ENCODE results near the gene PKIG. TPM values are rescaled to one million over a fixed set of nuclear protein-coding genes. Genes with fewer than 3 reads are reported as not detected.

The PKIG gene
- total and polyA plus RNA-seq, 9 donors, result 37.0 to 114 (median 49.9) TPM

DNA sequence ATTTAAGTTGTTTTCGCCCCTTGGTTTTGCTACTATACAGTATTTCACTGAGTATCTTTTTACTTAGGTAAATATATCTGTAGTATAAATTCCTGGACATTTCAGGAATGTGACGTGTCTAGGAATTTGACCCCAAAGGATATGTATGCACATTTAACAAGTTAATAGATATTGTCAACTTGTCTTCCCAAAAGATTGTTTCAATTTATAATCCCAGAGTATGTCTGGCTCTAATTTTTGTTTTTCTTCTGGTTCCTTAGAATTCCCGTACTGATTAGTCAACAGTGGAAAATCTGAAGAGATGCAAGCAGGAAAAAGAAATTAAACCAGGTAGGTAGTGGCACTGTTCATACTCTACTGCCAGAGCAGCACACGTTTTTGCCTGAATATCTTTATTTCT lies 7.2 kb downstream of the PKIG start:
- H3K4me1 ChIP-seq (ENCODE audit: insufficient read depth), result peaks cover 16% of the 10 kb centered on the region
- TF ChIP-seq EP300 (IDR thresholded peaks at IDR 0.05), result no peak
- TF ChIP-seq, protein P1, sequence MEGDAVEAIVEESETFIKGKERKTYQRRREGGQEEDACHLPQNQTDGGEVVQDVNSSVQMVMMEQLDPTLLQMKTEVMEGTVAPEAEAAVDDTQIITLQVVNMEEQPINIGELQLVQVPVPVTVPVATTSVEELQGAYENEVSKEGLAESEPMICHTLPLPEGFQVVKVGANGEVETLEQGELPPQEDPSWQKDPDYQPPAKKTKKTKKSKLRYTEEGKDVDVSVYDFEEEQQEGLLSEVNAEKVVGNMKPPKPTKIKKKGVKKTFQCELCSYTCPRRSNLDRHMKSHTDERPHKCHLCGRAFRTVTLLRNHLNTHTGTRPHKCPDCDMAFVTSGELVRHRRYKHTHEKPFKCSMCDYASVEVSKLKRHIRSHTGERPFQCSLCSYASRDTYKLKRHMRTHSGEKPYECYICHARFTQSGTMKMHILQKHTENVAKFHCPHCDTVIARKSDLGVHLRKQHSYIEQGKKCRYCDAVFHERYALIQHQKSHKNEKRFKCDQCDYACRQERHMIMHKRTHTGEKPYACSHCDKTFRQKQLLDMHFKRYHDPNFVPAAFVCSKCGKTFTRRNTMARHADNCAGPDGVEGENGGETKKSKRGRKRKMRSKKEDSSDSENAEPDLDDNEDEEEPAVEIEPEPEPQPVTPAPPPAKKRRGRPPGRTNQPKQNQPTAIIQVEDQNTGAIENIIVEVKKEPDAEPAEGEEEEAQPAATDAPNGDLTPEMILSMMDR (IDR thresholded peaks at IDR 0.05), result no peak
- TF ChIP-seq POLR2A (IDR thresholded peaks at IDR 0.05), result no peak
- no peak overlapping the region for H3K4me3 ChIP-seq

DNA sequence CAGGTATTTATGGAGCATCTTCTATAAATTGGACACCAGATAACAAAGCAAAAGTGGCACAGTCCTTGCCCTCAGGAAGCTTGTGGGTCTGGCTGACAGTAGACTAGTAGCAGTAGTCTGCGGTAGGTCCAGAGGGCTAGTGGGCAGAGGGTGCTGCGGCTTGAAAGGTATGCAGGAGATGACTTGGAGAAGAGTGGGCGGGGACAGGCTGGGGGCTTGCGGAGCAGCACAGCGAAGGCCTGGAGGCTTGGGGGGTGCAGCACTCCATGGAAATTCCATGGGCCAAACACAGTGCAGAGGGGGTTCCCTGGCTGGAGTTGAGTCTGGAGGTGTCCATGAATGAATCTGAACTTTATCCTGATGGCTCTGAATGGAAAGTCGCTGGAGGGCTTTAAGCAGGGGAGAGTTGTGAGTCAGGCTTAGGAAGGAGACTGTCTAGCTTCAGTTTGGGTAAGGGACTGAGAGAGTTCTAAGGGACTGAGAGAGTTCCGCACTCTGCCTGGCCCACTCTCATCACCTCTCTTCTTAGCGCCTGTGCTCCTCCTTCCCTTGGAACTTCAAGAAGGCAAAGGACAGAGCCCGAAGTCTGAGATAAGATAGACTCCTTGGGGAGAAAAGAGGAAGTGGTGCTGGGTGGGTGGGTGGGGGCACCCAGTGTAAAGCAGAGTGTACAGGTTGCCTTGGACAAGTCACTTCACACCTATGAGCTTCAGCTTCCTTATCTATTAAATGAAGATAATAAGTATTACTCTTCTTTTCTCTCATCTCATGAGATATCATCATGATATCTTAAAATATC lies 8.8 kb downstream of the PKIG start:
- no peak for DNase-seq
- TF ChIP-seq, protein P1 (IDR thresholded peaks at IDR 0.05), result no peak
- TF ChIP-seq EP300 (IDR thresholded peaks at IDR 0.05), result no peak
- no peak for TF ChIP-seq POLR2A (IDR thresholded peaks at IDR 0.05)
- H3K9me3 ChIP-seq, result no peaks in the 10 kb centered on the region
- H3K4me1 ChIP-seq (ENCODE audit: insufficient read depth), result peaks cover 10% of the 10 kb centered on the region
- H3K36me3 ChIP-seq, result no peaks in the 10 kb centered on the region
- H3K4me3 ChIP-seq, result no peak overlapping the region
- no peaks in the 10 kb centered on the region for H3K27me3 ChIP-seq
- 92 to 94% (median 93%) methylated on average over 9 of the region's 9 CpGs for WGBS, 3 donors
- H3K27ac ChIP-seq, result no peak overlapping the region
- intact Hi-C loops (cut with DNase I), result no loop called here

More for the DNA sequence above, 7.2 kb downstream of the PKIG start:
- intact Hi-C loops (cut with DNase I), result no loop called here
- Histone ChIP-seq H3K9me3 (no peaks in the 10 kb centered on the region), H3K36me3 (no peaks in the 10 kb centered on the region), H3K27me3 (no peaks in the 10 kb centered on the region), H3K27ac (no peak overlapping the region)
- DNase-seq, result no peak
- 64 to 72% (median 66%) methylated on average over 4 of the region's 4 CpGs for WGBS, 3 donors

GRCh38 chr20:44592366-44592765 lies 10.0 kb downstream of the PKIG start:
- Histone ChIP-seq H3K27me3 (no peaks in the 10 kb centered on the region), H3K36me3 (no peaks in the 10 kb centered on the region), H3K4me3 (no peak overlapping the region), H3K4me1 (ENCODE audit: insufficient read depth) (peaks cover 3% of the 10 kb centered on the region), H3K9me3 (no peaks in the 10 kb centered on the region), H3K27ac (no peak overlapping the region)
- TF ChIP-seq EP300 (IDR thresholded peaks at IDR 0.05) (no peak), POLR2A (IDR thresholded peaks at IDR 0.05) (no peak)
- TF ChIP-seq, protein P1 (IDR thresholded peaks at IDR 0.05), result no peak
- intact Hi-C loops (cut with DNase I), result no loop called here
- 78 to 81% (median 81%) methylated on average over 3 of the region's 3 CpGs for WGBS, 3 donors
- DNase-seq, result no peak

DNA sequence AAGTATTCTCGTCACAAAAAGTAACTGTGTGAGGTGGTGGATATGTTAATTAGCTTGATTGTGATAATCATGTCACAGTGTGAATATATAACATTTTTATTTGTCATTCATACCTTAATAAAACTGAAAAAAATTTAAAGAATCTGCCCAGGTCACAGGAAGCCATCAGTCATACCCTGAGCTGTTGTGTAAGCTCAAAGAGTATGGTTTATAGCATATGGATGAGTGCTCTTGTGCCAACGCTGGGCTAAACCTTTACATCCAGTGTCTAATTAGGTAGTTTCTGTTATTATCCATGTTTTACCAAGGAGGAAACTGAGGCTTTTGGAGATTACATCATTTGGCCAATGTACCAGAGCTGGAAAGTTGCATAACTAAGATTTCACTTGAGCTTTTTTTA lies 11.4 kb downstream of the PKIG start:
- no peaks in the 10 kb centered on the region for H3K27me3 ChIP-seq
- intact Hi-C loops (cut with DNase I), result no loop called here
- no peak for TF ChIP-seq POLR2A (IDR thresholded peaks at IDR 0.05)
- no peak for TF ChIP-seq EP300 (IDR thresholded peaks at IDR 0.05)
- TF ChIP-seq, protein P1 (IDR thresholded peaks at IDR 0.05), result no peak
- no peak for DNase-seq
- H3K36me3 ChIP-seq, result no peaks in the 10 kb centered on the region
- H3K27ac ChIP-seq, result no peak overlapping the region
- whole genome bisulfite sequencing, 3 donors, result 71 to 83% (median 82%) methylated on average over 2 of the region's 2 CpGs
- H3K9me3 ChIP-seq, result no peaks in the 10 kb centered on the region
- no peak overlapping the region for H3K4me3 ChIP-seq
- peaks cover 8% of the 10 kb centered on the region for H3K4me1 ChIP-seq (ENCODE audit: insufficient read depth)

Measured in ovary (tissue), 9 donors.